A673 (cell line): ENCODE data around the gene MAN1C1.

ENCODE experiments used
- EZH2 ChIP-seq: fragments of 200-600 bp; sonication (generic); IDR thresholded peaks from 2 replicates; pipeline ENCODE4 v1.6.1; 2017; ENCODE audit warnings: borderline replicate concordance, low read depth, mild to moderate bottlenecking, mixed read lengths, antibody characterized with exemption, low read length; ENCODE audit not compliant: poor library complexity, severe bottlenecking
- TF ChIP-seq, protein P1 (sequence below): fragments of 300-800, 200-600 bp; sonication (generic); conservative IDR thresholded peaks from 2 replicates; pipeline ENCODE4 v1.5.1; 2017; ENCODE audit warnings: low read depth, mild to moderate bottlenecking, antibody characterized with exemption, low read length, moderate library complexity, mixed read lengths

GRCh38 chr1:25706146-25707089, 89.8 kb downstream of the MAN1C1 start:
- TF ChIP-seq, protein P1, sequence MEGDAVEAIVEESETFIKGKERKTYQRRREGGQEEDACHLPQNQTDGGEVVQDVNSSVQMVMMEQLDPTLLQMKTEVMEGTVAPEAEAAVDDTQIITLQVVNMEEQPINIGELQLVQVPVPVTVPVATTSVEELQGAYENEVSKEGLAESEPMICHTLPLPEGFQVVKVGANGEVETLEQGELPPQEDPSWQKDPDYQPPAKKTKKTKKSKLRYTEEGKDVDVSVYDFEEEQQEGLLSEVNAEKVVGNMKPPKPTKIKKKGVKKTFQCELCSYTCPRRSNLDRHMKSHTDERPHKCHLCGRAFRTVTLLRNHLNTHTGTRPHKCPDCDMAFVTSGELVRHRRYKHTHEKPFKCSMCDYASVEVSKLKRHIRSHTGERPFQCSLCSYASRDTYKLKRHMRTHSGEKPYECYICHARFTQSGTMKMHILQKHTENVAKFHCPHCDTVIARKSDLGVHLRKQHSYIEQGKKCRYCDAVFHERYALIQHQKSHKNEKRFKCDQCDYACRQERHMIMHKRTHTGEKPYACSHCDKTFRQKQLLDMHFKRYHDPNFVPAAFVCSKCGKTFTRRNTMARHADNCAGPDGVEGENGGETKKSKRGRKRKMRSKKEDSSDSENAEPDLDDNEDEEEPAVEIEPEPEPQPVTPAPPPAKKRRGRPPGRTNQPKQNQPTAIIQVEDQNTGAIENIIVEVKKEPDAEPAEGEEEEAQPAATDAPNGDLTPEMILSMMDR, result no peak
- TF ChIP-seq EZH2, result no peak
